Pons (tissue), 1 donor: ENCODE measurements around the gene MAML3.

Experiments used
- DNase-seq: peaks from one replicate; pipeline ENCODE4 v3.0.0-alpha.2; 2016; ENCODE audit warnings: low spot score

MAML3 gene

DNA sequence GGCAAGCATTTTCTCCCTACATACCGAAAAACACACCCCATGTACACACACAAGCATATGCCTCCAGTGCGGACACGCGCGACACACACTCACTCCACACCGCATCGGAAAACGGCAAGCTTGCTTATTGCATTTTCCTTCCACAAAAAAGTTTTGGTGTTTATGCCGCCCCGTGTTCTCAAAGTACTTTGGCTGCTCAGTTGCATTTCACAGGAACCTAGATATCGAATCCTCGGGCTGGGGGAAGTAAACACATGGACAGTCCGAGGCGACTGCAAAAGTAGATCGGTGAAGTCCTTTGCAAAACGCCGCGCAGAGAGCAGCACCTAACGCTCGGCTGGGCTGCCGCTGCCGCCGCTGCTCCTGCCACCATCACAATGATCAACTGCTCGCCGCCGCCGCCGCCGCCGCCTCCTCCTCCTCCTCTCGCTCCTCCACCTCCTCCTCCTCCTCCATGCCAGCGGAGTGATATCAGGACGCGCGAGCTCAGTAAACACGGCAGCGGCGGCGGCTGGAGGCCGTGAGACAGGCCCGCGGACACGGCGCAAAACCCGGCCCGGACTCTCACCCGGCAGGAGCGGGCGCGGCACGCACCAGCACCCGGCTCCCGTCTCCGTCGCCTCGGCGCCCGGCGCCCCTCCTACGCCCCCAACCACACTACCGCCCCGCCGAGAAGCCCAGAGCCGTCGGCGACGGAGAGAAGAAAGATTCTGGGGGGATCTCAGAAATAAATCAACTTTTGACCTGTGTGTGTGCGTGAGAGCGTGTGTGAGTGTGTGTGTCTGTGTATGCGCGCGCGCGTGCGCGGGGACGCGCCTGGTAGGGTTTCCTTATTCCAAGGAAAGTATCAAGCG, at the start of gene MAML3:
TSS of gene MAML3 (minus strand) at position 467 of the 854 bp plus-strand sequence. CDS start 857 bp downstream, outside the sequence.
- DNase-seq, result peak; percentile 88

DNA sequence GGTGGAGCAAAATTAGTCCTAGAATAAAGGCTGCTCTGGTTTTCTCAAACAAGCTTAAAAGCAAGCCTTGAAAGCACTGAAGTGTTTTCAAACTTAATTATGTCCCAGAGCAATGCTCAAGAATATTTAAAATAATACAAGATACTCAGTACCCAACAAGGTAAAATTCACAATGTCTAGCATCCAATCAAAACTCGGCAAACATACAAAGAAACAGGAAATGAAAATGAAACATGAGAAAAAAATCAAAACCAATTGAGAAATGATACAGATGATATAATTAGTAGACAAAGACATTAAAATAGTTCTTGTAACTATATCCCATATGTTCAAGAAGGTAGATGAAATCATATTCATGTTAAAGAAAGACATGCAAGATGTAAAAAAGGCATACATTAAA, 45.0 kb upstream of the MAML3 start:
- no peak for DNase-seq

GRCh38 chr4:140195806-140196205, 41.8 kb upstream of the MAML3 start:
- DNase-seq, result no peak

- no peak for DNase-seq
These were observed 35.8 kb upstream of the MAML3 start for GRCh38 chr4:140189805-140190204.

GRCh38 chr4:140188975-140189374, 35.0 kb upstream of the MAML3 start:
- no peak for DNase-seq

DNA sequence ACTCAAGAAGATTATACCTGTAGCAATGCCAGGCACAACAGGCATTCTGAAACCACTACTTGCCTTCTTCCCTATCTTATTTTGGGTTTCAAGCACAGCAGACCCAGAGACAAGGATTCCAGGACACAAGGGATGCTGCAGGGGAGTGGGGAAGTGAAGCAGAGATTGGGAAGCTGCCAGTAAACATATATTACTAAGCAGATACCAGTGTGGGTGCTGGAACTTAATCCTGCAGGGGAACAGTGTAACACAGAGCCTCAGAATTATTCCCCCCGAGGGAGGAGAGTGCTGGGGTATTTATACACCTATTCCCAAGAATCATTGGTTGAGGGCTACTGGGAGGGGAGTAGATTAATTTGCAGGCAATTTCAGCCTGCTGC, 33.3 kb upstream of the MAML3 start:
- DNase-seq, result no peak

GRCh38 chr4:140186651-140187315, 32.8 kb upstream of the MAML3 start:
- peak; percentile 4 for DNase-seq

DNA sequence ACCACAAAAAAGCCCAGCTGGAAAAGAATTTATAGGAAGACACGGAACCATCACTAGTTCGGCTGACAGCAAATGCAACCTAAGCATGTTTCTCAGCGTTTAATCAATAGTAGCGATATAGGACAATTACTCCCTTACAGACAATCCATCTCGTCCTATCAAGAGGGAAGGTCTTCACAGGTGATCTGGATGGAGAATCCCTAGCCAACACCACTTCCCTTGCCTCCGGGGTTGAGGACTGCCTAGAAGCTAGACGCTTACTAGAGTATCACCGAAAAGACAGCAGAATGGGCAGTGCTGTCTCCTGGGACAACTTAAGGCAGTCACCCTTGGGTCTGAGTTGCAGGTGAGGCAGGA, 32.1 kb upstream of the MAML3 start:
- DNase-seq, result no peak

- DNase-seq, result no peak
These were observed 31.6 kb upstream of the MAML3 start for GRCh38 chr4:140185412-140186081.

DNA sequence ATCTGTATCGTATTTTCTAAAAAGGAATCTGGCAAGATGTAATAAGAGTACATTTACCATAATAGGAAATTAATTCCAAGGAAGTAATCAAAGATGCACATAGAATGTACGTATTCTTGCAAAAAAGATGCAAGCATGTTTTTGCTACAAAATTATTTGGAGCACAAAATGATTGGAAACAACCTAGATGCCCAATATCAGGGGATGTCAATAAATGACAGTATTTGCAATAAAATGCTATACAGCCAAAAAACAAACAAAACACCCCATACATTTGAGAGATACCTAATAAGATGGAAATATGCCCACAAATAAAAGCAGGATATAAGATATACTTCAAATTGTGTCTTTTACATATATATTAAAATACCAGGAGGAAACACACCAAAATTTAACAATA, 29.3 kb upstream of the MAML3 start:
- no peak for DNase-seq

DNA sequence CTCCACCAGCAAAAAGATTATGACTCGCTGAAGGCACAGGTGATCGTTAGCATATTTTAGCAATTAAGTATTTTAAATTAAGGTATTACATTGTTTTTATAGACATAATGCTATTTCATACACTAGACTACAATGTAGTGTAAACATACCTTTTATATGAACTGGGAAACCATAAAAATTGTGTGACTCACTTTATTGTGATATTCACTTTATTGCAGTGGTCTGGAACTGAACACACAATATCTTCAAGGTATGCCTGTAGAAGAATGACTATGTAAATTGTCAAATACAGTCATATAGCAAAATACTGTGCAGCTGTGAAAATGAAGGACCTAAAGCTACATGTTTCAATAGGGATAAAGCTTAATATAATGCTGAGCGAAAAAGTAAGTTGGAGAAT, 26.6 kb upstream of the MAML3 start:
- no peak for DNase-seq

DNA sequence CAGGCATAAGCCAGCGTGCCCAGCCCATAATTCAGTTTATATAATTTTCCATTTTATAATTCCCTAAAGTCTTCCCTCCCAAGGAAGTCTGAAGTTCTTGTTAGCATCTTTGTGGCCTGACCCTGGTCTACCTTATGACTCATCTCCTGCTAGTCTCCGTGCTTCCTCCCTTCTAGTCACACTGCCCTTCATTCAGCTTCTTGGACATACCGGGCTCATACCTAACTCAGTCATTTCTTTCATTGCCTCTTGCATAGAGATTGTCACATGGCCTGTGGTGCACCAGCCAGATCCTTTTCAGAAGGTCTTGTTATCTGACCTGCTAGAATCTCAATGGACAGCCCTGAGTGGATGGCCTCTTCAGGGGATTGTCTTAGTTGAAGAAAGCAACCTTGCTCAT, 22.8 kb upstream of the MAML3 start:
- no peak for DNase-seq

GRCh38 chr4:140174543-140174942, 20.6 kb upstream of the MAML3 start:
- DNase-seq, result no peak

GRCh38 chr4:140172960-140173359, 19.0 kb upstream of the MAML3 start:
- no peak for DNase-seq

DNA sequence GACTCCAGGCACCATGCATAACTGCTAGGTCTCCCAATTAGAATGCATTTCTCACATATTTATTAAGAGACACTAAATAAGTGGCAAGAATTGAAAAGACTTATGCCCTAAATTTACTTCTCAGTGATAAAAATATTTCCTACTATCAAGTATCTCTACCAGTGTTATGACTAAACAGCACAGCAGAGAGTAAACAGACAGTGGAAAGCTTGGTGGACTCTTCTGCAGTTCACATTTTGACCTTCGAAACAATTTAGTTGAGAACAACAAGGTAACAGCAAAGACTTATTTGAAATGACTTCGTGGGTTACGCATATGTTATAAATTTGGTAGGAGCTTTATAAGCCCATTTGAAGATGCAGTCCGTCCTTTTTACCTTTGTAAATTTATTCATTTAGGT, 16.3 kb upstream of the MAML3 start:
- no peak for DNase-seq

DNA sequence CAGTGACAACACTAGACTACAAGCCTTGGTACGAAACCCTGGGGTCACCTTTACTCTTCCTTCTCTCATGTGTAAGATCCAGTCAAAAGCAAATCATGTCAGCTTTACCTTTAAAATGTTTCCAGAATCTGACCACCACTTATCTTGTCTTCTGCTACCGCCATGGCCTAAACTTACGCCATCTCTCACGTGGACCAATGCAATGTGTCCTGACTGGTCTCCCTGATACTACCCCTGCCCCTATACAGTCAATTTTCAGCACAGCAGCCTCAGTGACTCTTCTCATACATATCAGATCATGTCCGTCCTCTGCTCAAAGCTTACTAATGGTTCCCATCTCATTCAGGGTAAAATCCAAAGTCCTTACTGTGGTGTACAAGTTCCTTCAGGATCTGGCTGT, 15.0 kb upstream of the MAML3 start:
- DNase-seq, result no peak

- DNase-seq, result no peak
These were observed 14.5 kb upstream of the MAML3 start for GRCh38 chr4:140168474-140168873.

- DNase-seq, result no peak
These were observed 9.2 kb upstream of the MAML3 start for GRCh38 chr4:140163029-140163810.

DNA sequence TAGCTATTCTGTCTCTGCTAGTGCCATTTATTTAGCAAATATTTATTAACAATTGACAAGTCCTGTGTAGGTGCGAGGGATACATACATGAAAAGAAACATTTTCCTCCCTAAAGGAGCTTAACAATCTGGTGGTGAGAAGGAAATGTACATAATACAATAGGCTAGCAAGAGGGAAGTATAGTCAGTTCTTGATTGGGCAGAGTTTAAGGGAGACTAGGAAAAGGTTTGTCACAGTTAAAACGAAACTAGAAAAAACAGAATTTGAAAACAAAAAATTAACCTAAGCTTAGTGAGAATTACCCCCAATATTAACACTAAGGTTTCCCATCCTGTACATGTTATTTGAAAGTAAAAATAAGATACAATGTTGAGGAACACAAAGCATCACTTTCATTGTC, 8.6 kb upstream of the MAML3 start:
- no peak for DNase-seq

- peak; percentile 14 for DNase-seq
These were observed 4.5 kb upstream of the MAML3 start for GRCh38 chr4:140158365-140159030.

DNA sequence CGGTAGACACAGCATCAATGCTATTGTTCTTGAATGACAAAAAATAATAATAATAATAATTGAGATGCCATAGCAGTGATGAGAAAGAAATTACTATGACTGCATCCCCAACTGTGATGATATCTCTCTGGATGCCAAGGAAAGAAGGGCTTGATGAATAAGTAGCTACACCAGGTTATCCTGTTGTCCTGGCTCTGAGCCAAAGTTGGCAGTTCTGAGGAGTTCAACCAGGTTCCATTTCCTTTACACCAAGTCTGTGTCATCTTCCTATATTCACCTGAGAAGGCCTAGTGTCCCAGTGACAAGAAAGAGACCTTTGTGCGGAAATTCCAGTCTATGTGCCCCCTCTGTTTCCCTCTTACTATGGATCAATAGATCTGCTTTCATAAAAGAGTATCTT, 3.4 kb upstream of the MAML3 start:
- no peak for DNase-seq
